Measurements from ENCODE around the gene ARHGAP31. TPM values are rescaled to one million over a fixed set of nuclear protein-coding genes. Genes with fewer than 3 reads are reported as not detected.

ARHGAP31 gene
- total and polyA plus RNA-seq, 10 donors = 2.0 to 38.0 (median 25.3) TPM

GRCh38 chr3:119388577-119388976 lies 94.4 kb downstream of the ARHGAP31 start:
- intact Hi-C loops (cut with DNase I; ENCODE audit: low total_unique reads) = no loop called here
- no peak overlapping the region for H3K4me3 ChIP-seq
- 78 to 92% (median 90%) methylated on average over 8 of the region's 8 CpGs for WGBS, 5 donors

GRCh38 chr3:119395923-119396358 lies 101.8 kb downstream of the ARHGAP31 start:
- Histone ChIP-seq H3K36me3 (peaks cover 0 to 89% (median 38%) of the 10 kb centered on the region in 6 donors), H3K27ac (peak overlapping the region in 2 of 8 donors; percentile 8 to 25), H3K27me3 (replicated peaks in 1 of 7) (no peaks in the 10 kb centered on the region), H3K4me1 (no peaks in the 10 kb centered on the region), H3K9me3 (no peaks in the 10 kb centered on the region), H3K4me3 (no peak overlapping the region)
- TF ChIP-seq POLR2A (IDR thresholded peaks at IDR 0.05) = no peak
- TF ChIP-seq CTCF (IDR thresholded peaks at IDR 0.05 in 8 of 11, conservative IDR thresholded peaks at IDR 0.05 in 3 of 11) = no peak
- no peak for TF ChIP-seq POLR2AphosphoS5 (IDR thresholded peaks at IDR 0.05)
- intact Hi-C loops (cut with DNase I; ENCODE audit: low total_unique reads) = no loop called here
- DNase-seq = no peak
- WGBS, 5 donors = 75 to 85% (median 84%) methylated on average over 2 of the region's 2 CpGs

More at GRCh38 chr3:119388577-119388976, 94.4 kb downstream of the ARHGAP31 start:
- Histone ChIP-seq H3K9me3 (no peaks in the 10 kb centered on the region), H3K36me3 (peaks cover 0 to 86% (median 38%) of the 10 kb centered on the region in 6 donors), H3K27ac (no peak overlapping the region), H3K27me3 (replicated peaks in 1 of 7) (no peaks in the 10 kb centered on the region), H3K4me1 (no peaks in the 10 kb centered on the region)
- TF ChIP-seq POLR2A (IDR thresholded peaks at IDR 0.05) = no peak
- no peak for TF ChIP-seq POLR2AphosphoS5 (IDR thresholded peaks at IDR 0.05)
- TF ChIP-seq CTCF (IDR thresholded peaks at IDR 0.05 in 8 of 11, conservative IDR thresholded peaks at IDR 0.05 in 3 of 11) = peak in 4 of 11 experiments; percentile 19 to 39 (median 35)
- DNase-seq = no peak

- WGBS, 5 donors = 88 to 96% (median 92%) methylated on average over 2 of the region's 2 CpGs
- TF ChIP-seq POLR2A (IDR thresholded peaks at IDR 0.05) (no peak), POLR2AphosphoS5 (IDR thresholded peaks at IDR 0.05) (no peak), CTCF (IDR thresholded peaks at IDR 0.05 in 8 of 11, conservative IDR thresholded peaks at IDR 0.05 in 3 of 11) (no peak)
- no peaks in the 10 kb centered on the region for H3K4me1 ChIP-seq
- H3K27ac ChIP-seq = no peak overlapping the region
- intact Hi-C loops (cut with DNase I; ENCODE audit: low total_unique reads) = no loop called here
- no peaks in the 10 kb centered on the region for H3K9me3 ChIP-seq
- peaks cover 0 to 87% (median 30%) of the 10 kb centered on the region in 6 donors for H3K36me3 ChIP-seq
- DNase-seq = no peak
- no peak overlapping the region for H3K4me3 ChIP-seq
- H3K27me3 ChIP-seq (replicated peaks in 1 of 7) = no peaks in the 10 kb centered on the region
Observed at GRCh38 chr3:119396870-119397269, 102.7 kb downstream of the ARHGAP31 start.

- Histone ChIP-seq H3K36me3 (peaks cover 0 to 88% (median 20%) of the 10 kb centered on the region in 6 donors), H3K4me1 (no peaks in the 10 kb centered on the region), H3K4me3 (no peak overlapping the region), H3K27me3 (replicated peaks in 1 of 7) (no peaks in the 10 kb centered on the region), H3K27ac (no peak overlapping the region), H3K9me3 (no peaks in the 10 kb centered on the region)
- TF ChIP-seq CTCF (IDR thresholded peaks at IDR 0.05 in 8 of 11, conservative IDR thresholded peaks at IDR 0.05 in 3 of 11) (no peak), POLR2AphosphoS5 (IDR thresholded peaks at IDR 0.05) (no peak), POLR2A (IDR thresholded peaks at IDR 0.05) (no peak)
- WGBS, 5 donors = 86 to 94% (median 91%) methylated on average over 5 of the region's 5 CpGs
- no peak for DNase-seq
- intact Hi-C loops (cut with DNase I; ENCODE audit: low total_unique reads) = no loop called here
Observed at GRCh38 chr3:119400466-119400865, 106.3 kb downstream of the ARHGAP31 start.
